Osteocyte (in vitro differentiated cells): Measurements from ENCODE around the gene SHF. TPM values are rescaled to one million over a fixed set of nuclear protein-coding genes. Genes with fewer than 3 reads are reported as not detected.

Experiments
- DNase-seq: peaks from one replicate; pipeline ENCODE4 v3.0.0; 2021; ENCODE audit warnings: mixed read lengths; ENCODE audit not compliant: unreplicated experiment; ENCODE audit errors: extremely low spot score
- H3K27ac Mint-ChIP-seq: one replicate; pipeline ENCODE4 v1.8.0; 2021; ENCODE audit warnings: mild to moderate bottlenecking, mixed read lengths; ENCODE audit not compliant: unreplicated experiment
- H3K27me3 Mint-ChIP-seq: one replicate; pipeline ENCODE4 v1.8.0; 2021; ENCODE audit warnings: mixed read lengths; ENCODE audit not compliant: unreplicated experiment
- H3K36me3 Mint-ChIP-seq: one replicate; pipeline ENCODE4 v1.8.0; 2021; ENCODE audit warnings: mixed read lengths; ENCODE audit not compliant: unreplicated experiment
- H3K4me1 Mint-ChIP-seq: one replicate; pipeline ENCODE4 v1.8.0; 2021; ENCODE audit warnings: mixed read lengths; ENCODE audit not compliant: unreplicated experiment
- H3K4me3 Mint-ChIP-seq: one replicate; pipeline ENCODE4 v1.8.0; 2021; ENCODE audit warnings: mild to moderate bottlenecking, moderate library complexity, mixed read lengths; ENCODE audit not compliant: unreplicated experiment
- H3K9me3 Mint-ChIP-seq: one replicate; pipeline ENCODE4 v1.8.0; 2021; ENCODE audit warnings: mixed read lengths; ENCODE audit not compliant: unreplicated experiment
- CTCF ChIP-seq: fragments of 200-600 bp; sonication (generic); IDR thresholded peaks from 2 replicates; pipeline ENCODE4 v1.5.0; 2021; ENCODE audit warnings: antibody characterized with exemption, mild to moderate bottlenecking, moderate library complexity
- total RNA-seq: library from RNA; stranded (reverse); gene quantifications from 2 replicates; pipeline ENCODE4 v1.2.1, GENCODE V29; 2021

The SHF gene
- total RNA-seq, 1 donor from 2014 or later = 15.8 TPM

- TF ChIP-seq CTCF = no peak
- no peak for DNase-seq
- H3K36me3 Mint-ChIP-seq = peaks cover 7% of the 10 kb centered on the region
- no peak overlapping the region for H3K4me3 Mint-ChIP-seq
- H3K27ac Mint-ChIP-seq = no peak overlapping the region
- H3K4me1 Mint-ChIP-seq = peaks cover 2% of the 10 kb centered on the region
- H3K27me3 Mint-ChIP-seq = no peaks in the 10 kb centered on the region
- no peaks in the 10 kb centered on the region for H3K9me3 Mint-ChIP-seq
These were observed 30.9 kb downstream of the SHF start for GRCh38 chr15:45156744-45157455.

- no peaks in the 10 kb centered on the region for H3K27me3 Mint-ChIP-seq
- no peak for TF ChIP-seq CTCF
- no peaks in the 10 kb centered on the region for H3K9me3 Mint-ChIP-seq
- H3K4me1 Mint-ChIP-seq = peaks cover 2% of the 10 kb centered on the region
- DNase-seq = no peak
- H3K36me3 Mint-ChIP-seq = peaks cover 7% of the 10 kb centered on the region
- H3K4me3 Mint-ChIP-seq = no peak overlapping the region
- H3K27ac Mint-ChIP-seq = no peak overlapping the region
These were observed 32.0 kb downstream of the SHF start for GRCh38 chr15:45155739-45156138.

GRCh38 chr15:45151998-45152828 is 35.6 kb downstream of the SHF start:
- no peak for TF ChIP-seq CTCF
- H3K9me3 Mint-ChIP-seq = no peaks in the 10 kb centered on the region
- no peaks in the 10 kb centered on the region for H3K4me1 Mint-ChIP-seq
- H3K36me3 Mint-ChIP-seq = peaks cover 7% of the 10 kb centered on the region
- H3K27ac Mint-ChIP-seq = no peak overlapping the region
- no peak for DNase-seq
- H3K4me3 Mint-ChIP-seq = no peak overlapping the region
- H3K27me3 Mint-ChIP-seq = no peaks in the 10 kb centered on the region

- no peak overlapping the region for H3K4me3 Mint-ChIP-seq
- H3K9me3 Mint-ChIP-seq = no peaks in the 10 kb centered on the region
- TF ChIP-seq CTCF = no peak
- no peak overlapping the region for H3K27ac Mint-ChIP-seq
- no peaks in the 10 kb centered on the region for H3K4me1 Mint-ChIP-seq
- H3K27me3 Mint-ChIP-seq = peaks cover 5% of the 10 kb centered on the region
- DNase-seq = no peak
- H3K36me3 Mint-ChIP-seq = peaks cover 7% of the 10 kb centered on the region
These were observed 36.8 kb downstream of the SHF start for GRCh38 chr15:45150997-45151396.

- no peaks in the 10 kb centered on the region for H3K9me3 Mint-ChIP-seq
- peaks cover 8% of the 10 kb centered on the region for H3K27me3 Mint-ChIP-seq
- H3K27ac Mint-ChIP-seq = no peak overlapping the region
- DNase-seq = no peak
- no peaks in the 10 kb centered on the region for H3K4me1 Mint-ChIP-seq
- no peak overlapping the region for H3K4me3 Mint-ChIP-seq
- TF ChIP-seq CTCF = no peak
- H3K36me3 Mint-ChIP-seq = peaks cover 7% of the 10 kb centered on the region
These were observed 37.3 kb downstream of the SHF start for GRCh38 chr15:45150481-45150880.
